GM18511 (cell line): ENCODE measurements around the gene UTF1.
"Not testable (repeated sequence)": the region's sequence is repeated elsewhere in the genome, so short reads cannot be mapped to it uniquely, and the experiment has no call there.

Experiments used
- ATAC-seq: cut with Tn5 transposase; IDR thresholded peaks from one replicate; pipeline ENCODE4 v1.9.1; 2021; ENCODE audit warnings: mild to moderate bottlenecking, moderate library complexity; ENCODE audit not compliant: unreplicated experiment

Gene UTF1

DNA sequence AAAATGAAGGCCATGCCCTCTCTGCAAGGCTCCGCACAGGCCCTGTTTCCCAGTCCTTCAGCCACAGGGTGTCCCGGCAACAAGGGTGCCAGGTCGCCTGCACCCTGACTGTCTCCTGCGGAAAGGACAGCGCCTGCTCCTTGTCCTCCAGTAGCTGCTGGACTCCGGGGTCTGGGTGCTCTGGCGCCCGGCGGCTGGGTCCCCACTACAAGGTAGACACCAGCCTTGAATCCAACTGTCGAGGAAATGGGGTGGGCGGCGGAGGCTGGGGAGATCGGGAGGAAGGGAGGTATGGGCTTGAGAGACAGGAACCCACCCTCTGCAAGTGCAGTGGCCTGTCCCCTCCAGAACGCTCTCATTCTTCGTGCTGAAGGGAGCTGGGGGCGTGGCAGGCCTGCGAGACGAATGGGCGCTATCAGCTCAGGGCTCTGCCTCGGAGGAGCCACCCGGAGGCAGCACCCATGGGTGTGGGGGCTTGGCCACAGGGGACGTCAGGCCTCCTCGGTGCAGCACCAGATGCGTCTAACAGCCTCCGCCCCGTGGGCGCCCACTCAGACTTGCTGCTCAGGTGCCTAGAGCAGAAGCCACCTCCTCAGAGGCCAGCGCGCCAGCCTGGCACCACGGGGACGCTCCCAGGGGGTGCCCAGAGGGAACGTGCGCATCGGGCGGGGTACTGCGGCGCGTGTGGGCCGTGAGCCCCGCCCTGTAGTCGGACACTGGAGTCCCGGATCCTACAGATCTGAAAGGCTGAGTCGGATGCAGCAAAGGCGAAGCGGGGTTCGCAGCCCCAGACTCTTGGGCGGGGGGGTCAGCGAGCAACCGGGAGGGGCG is 31.1 kb downstream of the UTF1 start:
- peak; percentile 55 for ATAC-seq

GRCh38 chr10:133261726-133262325 is 31.8 kb downstream of the UTF1 start:
- peak; percentile 52 for ATAC-seq

- no peak for ATAC-seq
Observed at GRCh38 chr10:133262696-133263095, 32.7 kb downstream of the UTF1 start.

DNA sequence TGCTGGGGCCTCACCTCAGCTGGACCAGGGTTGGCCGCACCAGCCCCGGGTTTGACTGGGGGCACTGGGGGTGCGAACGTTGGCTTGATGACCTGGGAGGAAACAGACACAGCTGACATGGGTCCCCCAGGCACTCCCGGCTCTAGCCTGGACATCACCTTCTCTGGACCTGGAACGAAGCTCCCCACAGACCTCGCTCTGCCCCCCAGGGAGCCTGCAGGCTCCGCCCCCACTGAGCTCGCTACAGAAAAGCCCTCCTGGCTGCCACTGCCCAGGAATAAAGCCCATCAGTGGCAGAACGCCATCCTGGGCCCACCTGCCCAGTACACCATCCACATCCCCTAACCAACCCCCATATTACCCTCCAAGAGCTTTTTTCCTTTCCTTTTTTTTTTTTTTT is 33.7 kb downstream of the UTF1 start:
- ATAC-seq: no peak

DNA sequence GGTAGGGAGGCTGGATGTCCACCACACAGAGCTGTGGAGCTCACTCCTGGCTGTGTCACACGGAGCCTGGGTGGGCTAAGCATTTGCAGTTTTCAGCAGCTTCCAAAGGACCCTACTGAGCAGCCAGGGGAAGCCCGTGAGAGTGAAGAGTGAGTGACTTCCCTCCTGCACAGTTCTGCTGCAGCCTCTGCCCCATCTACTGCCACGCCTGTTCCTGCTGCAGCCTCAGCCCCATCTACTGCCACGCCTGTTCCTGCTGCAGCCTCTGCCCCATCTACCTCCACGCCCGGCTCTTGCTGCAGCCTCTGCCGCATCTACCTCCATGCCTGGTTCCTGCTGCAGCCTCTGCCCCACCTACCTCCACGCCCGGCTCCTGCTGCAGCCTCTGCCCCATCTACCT is 34.4 kb downstream of the UTF1 start:
- ATAC-seq: no peak

- not testable (repeated sequence) for ATAC-seq
Observed at GRCh38 chr10:133265052-133265451, 35.0 kb downstream of the UTF1 start.

GRCh38 chr10:133266056-133266795 is 36.2 kb downstream of the UTF1 start:
- no peak for ATAC-seq

DNA sequence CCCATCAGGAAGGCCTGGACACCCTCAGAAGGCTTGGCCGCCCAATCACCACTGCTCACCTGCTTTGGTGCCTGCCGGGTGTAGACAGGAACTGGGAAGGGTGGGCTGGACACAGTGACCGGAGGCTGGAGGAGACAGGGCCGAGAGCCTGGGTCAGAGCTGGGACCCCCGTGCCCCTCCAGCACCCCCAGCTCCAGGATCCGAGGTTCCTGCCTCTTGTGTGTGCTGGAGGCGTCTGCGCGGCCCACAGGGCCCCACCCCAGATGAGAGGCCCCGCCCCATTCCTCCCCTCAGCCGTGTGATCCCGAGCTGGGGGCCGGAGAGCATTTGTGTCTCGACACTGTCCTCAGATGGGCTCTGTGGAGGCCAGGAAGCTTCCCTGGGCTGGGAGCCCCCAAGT is 37.3 kb downstream of the UTF1 start:
- no peak for ATAC-seq

DNA sequence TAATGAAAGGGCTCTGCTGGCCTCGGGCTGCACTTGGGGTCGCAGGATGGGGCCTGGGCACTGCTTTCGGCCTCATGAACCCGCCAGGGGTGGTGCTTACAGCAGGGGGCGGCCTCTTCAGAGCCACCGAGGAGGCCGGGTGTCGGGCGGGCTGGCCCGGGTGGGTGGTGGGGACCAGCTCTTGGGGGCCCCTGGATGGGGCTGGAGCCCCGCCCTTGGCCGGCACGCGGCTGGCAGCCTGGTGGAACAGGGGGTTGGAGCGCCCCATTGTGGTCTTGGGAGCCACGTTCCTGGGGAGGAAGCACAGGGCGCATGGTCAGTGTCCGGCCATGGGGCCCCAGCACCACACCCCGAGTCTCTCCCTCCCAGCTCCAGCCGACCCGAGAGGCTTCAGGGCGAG is 37.8 kb downstream of the UTF1 start:
- ATAC-seq: no peak

- no peak for ATAC-seq
Observed at GRCh38 chr10:133268532-133268931, 38.5 kb downstream of the UTF1 start.

DNA sequence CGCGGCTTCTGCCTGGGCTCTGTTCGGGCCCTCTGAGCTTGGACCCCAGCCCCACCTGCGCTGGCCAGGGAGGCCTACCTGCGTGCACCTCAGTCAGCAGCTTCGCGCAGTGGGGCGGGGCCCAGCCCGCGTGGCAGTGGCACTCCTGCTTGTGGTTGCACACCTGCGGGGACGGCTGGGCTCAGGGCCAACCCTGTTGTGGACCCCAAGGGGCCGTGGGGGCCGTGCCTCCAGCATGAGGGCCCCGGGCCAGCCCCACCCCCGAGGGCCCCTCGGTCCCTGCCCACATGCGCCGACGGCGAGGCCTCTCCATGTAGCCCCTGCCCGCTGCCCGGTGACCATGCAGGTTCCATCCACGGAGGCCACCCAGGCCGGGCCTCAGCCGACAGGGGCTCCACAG is 39.4 kb downstream of the UTF1 start:
- no peak for ATAC-seq

DNA sequence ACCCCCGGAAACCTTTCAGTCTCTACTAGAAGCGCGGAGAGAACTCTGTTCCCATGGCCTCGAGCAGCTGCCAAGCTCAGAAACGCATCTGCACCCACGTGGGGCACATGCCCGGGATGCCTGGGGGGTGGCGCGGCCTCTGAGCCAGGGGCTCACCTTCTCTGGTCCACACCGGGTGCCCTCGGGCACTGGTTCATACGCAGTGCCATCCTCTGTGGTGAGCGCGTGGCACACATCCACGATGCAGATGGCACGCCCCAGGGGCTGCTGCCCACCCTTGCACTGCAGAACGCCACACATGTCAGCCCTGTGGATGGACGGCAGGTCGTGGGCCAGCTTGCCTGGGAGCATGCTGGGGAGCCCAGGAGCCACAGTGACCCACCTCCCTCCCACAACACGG is 40.2 kb downstream of the UTF1 start:
- no peak for ATAC-seq

DNA sequence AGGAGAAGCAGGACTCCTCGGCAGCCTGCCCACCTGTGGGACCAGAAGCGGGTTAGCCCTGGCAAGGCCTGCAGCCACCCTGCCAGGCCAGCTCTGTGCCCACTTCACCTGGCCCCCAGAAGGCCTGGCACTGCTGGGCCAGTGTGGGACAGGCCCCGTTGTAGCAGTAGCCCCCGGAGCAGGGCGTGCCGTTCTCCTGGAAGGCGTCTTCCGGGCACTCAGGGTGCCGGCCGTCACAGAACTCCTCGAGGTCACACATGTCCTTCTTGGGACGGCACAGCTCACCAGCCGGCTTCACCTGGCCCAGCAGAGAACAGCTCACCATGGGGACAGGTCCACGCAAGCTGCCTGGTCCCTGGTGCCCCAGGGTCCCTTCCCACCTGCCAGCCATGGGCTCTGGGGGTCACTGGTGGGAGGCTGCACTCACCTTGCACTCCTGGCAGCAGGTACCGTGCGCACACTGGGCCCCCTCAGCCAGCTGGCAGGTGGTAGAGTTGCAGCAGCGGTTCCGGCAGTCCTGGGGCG is 40.8 kb downstream of the UTF1 start:
- no peak for ATAC-seq

GRCh38 chr10:133271521-133272300 is 41.7 kb downstream of the UTF1 start:
- no peak for ATAC-seq

DNA sequence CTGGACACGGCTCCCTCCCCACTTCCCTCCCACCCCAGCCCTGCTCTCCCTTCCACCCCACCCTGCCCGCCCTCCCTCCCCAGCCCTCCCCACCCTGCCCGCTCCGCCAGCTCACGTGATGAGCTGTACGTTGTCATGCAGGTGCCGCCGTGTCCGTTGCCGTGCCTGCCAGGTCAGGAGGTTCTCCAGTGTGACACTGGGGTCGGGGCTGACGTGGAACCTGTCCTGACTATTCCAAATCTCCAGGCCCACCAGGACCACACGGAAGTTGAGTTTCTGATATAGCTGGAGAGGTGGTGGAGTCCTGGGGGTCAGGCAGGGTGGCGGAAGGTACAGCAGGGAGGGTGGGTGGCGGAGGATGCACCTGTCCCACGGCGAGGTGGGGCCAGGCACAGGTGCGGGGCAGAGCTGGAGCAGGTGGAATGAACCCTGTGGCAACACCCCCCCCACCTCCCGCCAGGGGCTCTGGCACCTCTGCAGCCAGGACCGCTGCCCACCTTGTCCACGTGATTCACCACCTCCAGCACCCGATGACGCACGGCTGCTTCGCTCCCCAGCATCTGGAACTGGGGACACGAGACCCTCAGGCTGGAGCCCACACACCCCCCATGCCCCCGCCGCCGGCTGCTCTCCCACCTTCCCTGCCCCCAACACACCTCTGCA is 42.4 kb downstream of the UTF1 start:
- no peak for ATAC-seq

DNA sequence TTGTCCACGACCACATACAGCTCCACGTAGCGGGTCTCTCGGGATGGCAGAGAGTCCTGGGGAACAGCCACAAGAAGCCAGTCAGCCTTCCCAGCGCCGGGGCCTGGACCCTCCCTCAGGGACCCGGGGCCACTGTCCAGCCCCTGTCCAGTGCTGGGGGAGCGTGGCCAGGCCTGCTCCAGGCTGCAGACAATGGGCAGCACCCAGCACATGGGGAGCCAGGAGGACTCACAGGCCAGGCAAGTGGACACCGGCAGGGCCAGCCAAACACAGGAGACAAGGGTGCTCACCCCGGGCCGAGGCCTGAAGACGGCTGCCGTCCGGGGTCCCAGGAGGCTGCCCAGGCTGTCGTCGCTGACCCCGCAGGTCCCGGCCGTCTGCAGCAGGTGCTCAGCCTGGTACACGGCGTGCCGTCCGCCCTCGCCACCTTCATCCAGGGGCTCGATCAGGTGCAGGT is 43.0 kb downstream of the UTF1 start:
- no peak for ATAC-seq

DNA sequence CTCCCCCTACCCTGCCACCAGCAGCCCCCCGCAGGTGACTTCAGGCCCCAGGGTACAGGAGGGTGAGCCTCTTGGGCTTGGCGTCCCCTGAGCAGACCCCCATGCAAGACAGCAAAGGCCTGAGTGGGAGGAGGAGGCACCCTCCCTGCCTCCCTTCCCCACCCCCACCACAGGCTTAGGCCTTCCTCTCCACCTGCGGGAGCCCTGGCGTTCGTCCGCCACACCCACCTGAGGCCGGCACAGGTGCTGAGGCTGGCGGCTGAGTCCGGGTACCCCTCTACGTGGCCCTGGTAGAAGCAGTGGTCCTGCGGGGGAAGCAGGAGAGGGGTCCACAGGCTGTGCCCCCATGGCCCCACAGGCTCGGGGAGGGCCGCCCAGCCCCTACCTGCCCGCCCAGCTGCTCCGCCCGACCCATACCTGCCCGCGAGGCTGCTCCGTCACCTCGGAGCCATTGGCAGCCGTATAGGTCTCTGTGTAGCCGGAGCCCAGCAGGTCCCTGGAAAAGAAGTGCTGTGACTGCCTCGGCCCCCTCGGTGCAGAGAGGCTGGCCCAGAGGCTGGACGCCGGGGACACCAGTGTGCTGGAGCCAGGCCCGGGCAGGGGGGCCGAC is 43.6 kb downstream of the UTF1 start:
- ATAC-seq: no peak

- peak; percentile 61 for ATAC-seq
Observed at GRCh38 chr10:133274751-133275683, 45.0 kb downstream of the UTF1 start.

DNA sequence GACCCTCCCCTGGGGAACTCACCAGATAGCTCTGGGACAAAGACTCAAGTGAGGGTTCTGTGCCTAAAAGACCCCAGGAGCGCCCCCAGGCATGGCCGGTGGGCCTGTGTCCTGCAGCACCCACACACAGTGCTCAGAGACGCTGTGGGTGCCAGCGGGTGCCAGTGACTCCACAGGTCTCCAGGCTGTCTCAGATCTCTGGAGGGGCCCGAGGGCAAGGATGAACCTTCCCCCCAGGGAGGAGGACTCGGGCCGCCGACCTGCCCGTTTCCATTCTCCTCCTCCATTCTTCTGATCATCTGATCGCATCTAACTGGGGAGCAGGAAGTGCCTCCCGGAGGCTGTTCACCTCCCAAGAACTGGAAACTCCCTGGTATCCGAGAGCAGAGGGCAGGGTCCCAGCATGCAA is 45.7 kb downstream of the UTF1 start:
- peak; percentile 52 for ATAC-seq
